Peyer's patch (tissue), 4 donors: ENCODE results near the gene GNG4. TPM values are rescaled to one million over a fixed set of nuclear protein-coding genes. Genes with fewer than 3 reads are reported as not detected.
"Not testable (repeated sequence)": the region's sequence is repeated elsewhere in the genome, so short reads cannot be mapped to it uniquely, and the experiment has no call there.

Source experiments
- DNase-seq, 3 donors: peaks; one replicate each; pipeline ENCODE4 v3.0.0-alpha.2; 2017 to 2019
- H3K27ac ChIP-seq, 4 donors: fragments of 200-600 bp; sonication (generic); one replicate each; pipeline ENCODE4 v1.5.1; 2016 to 2019
- H3K27me3 ChIP-seq, 2 donors: fragments of 200-600 bp; sonication (generic); one replicate each; pipeline ENCODE4 v1.5.1; 2019
- H3K36me3 ChIP-seq, 3 donors: fragments of 200-600 bp; sonication (generic); one replicate each; pipeline ENCODE4 v1.5.1; 2016 to 2019
- H3K4me1 ChIP-seq, 4 donors: fragments of 200-600 bp; sonication (generic); one replicate each; pipeline ENCODE4 v1.5.1; 2016 to 2019
- H3K4me3 ChIP-seq, 4 donors: fragments of 200-600 bp; sonication (generic); 1 replicate in 3 of 4; 2 replicates in 1 of 4; pipeline ENCODE4 v1.5.1; 2016 to 2019; ENCODE audit warnings: mild to moderate bottlenecking in 1 of 4
- H3K9me3 ChIP-seq, 4 donors: fragments of 200-600 bp; sonication (generic); one replicate each; pipeline ENCODE4 v1.5.1; 2016 to 2019; ENCODE audit warnings: mild to moderate bottlenecking in 1 of 4
- POLR2A ChIP-seq, 2 donors: fragments of 450-650 bp; IDR thresholded peaks; one replicate each; pipeline ENCODE4 v1.5.1; 2017; ENCODE audit warnings: antibody characterized with exemption in 2 of 2, mild to moderate bottlenecking in 2 of 2, moderate library complexity in 2 of 2
- total RNA-seq, 4 donors: library from RNA; depleted of rRNA; stranded (reverse); fragments of >200 nt; gene quantifications; one replicate each; pipeline ENCODE4 v1.1.0, GENCODE V29; 2016
- TF ChIP-seq, protein P1 (sequence below), 6 experiments: fragments of 450-650 bp in 4 of 6; fragments of 200-600 bp in 2 of 6; sonication (generic) in 1 of 6; IDR thresholded peaks; one replicate each; pipeline ENCODE4 v1.5.1; 2017 to 2019; ENCODE audit warnings: antibody characterized with exemption in 6 of 6, mild to moderate bottlenecking in 3 of 6, moderate library complexity in 1 of 6

GNG4 gene
- total RNA-seq, 4 donors from 2014 or later: 1.6 to 9.1 (median 2.9) TPM

GRCh38 chr1:235597867-235598553, 51.6 kb downstream of the GNG4 start:
- Histone ChIP-seq H3K27me3 (no peaks in the 10 kb centered on the region), H3K36me3 (no peaks in the 10 kb centered on the region), H3K4me3 (no peak overlapping the region), H3K9me3 (no peaks in the 10 kb centered on the region), H3K4me1 (no peaks in the 10 kb centered on the region), H3K27ac (no peak overlapping the region)
- TF ChIP-seq, protein P1, sequence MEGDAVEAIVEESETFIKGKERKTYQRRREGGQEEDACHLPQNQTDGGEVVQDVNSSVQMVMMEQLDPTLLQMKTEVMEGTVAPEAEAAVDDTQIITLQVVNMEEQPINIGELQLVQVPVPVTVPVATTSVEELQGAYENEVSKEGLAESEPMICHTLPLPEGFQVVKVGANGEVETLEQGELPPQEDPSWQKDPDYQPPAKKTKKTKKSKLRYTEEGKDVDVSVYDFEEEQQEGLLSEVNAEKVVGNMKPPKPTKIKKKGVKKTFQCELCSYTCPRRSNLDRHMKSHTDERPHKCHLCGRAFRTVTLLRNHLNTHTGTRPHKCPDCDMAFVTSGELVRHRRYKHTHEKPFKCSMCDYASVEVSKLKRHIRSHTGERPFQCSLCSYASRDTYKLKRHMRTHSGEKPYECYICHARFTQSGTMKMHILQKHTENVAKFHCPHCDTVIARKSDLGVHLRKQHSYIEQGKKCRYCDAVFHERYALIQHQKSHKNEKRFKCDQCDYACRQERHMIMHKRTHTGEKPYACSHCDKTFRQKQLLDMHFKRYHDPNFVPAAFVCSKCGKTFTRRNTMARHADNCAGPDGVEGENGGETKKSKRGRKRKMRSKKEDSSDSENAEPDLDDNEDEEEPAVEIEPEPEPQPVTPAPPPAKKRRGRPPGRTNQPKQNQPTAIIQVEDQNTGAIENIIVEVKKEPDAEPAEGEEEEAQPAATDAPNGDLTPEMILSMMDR (IDR thresholded peaks at IDR 0.05): peak in 3 of 6 experiments; percentile 36 to 51 (median 41)
- TF ChIP-seq POLR2A (IDR thresholded peaks at IDR 0.05): no peak
- DNase-seq: no peak

DNA sequence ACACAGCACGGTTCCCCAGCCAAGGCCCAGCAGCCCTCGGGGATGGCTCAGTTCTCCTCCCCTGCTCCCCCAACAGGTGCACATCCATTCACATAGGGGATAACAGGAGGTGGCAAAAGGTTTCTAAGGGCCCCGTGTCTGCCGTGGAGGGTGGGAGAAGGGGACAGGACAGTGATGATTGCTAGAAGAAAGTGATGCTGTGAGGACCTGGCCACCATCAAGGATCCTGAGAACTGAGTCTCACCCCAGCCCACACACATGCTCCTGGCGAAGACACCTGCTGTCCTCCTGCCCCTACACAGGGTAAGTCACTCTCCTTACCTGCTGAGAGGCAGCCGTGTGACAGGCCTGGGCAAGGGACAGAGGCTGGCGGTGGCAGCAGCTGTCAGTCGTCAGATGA, 54.5 kb downstream of the GNG4 start:
- TF ChIP-seq POLR2A (IDR thresholded peaks at IDR 0.05): no peak
- TF ChIP-seq, protein P1 (IDR thresholded peaks at IDR 0.05): no peak
- no peak overlapping the region for H3K27ac ChIP-seq
- no peaks in the 10 kb centered on the region for H3K4me1 ChIP-seq
- H3K36me3 ChIP-seq: no peaks in the 10 kb centered on the region
- H3K9me3 ChIP-seq: no peaks in the 10 kb centered on the region
- DNase-seq: no peak
- no peaks in the 10 kb centered on the region for H3K27me3 ChIP-seq
- H3K4me3 ChIP-seq: no peak overlapping the region

GRCh38 chr1:235594281-235594895, 55.2 kb downstream of the GNG4 start:
- H3K27ac ChIP-seq, H3K9me3 ChIP-seq, H3K4me3 ChIP-seq, H3K4me1 ChIP-seq, DNase-seq, H3K27me3 ChIP-seq, H3K36me3 ChIP-seq: not testable (repeated sequence)

DNA sequence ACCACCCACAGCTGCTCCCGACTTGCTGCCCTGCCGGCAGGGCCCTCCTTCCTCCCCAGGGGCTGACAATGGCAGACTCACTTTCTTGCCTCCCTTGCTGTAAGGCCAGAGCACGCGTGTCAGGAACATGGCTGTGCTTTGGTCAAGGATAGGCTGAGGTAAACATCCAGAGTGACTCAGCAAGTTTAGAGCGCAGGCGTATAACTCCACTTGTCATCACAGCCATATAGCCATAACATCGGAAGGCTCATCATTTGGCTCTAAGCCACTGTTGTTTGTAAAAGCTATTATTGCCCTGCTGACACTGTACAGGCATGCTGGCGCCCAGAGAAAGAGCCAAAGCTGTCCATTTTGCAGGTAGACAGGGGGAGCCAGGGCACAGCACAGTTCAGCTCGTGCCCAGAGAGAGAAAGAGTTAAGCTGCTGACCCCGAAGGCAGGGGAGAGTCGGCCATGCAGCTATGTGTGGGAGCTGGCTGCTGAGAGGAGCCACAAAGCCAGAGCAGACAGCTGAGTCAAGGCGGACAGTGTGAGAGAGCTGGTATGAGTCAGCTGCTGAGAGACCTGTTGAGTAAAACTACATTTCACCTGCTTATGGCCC, 60.6 kb downstream of the GNG4 start:
- DNase-seq: no peak
- H3K4me1 ChIP-seq: no peaks in the 10 kb centered on the region

DNA sequence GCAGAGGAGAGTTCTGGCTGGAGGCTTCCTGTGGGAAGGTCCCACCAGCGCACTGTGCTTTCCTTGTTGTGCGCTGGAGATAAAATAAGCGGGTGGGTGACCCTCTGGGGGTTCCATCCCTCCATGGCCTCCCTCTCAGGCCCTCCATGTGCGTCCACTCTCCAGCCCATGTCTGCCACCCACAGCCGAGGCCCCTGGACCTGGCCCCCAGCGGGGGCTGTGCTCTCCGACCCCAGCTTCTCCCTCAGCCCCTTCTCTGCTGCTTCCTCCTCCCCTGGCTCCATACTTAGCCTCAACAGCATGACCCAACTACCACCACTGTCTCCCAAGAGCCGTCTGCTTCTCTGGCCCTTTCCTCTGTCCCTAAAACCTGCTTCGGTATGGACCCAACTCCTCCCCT, 61.4 kb downstream of the GNG4 start:
- H3K36me3 ChIP-seq: no peaks in the 10 kb centered on the region
- H3K27me3 ChIP-seq: no peaks in the 10 kb centered on the region
- no peaks in the 10 kb centered on the region for H3K4me1 ChIP-seq
- peaks cover 0 to 11% (median 0%) of the 10 kb centered on the region in 4 donors for H3K9me3 ChIP-seq
- TF ChIP-seq POLR2A (IDR thresholded peaks at IDR 0.05): no peak
- TF ChIP-seq, protein P1 (IDR thresholded peaks at IDR 0.05): no peak
- H3K27ac ChIP-seq: no peak overlapping the region
- DNase-seq: no peak
- no peak overlapping the region for H3K4me3 ChIP-seq

More for the DNA sequence above, 60.6 kb downstream of the GNG4 start:
- H3K27me3 ChIP-seq: no peaks in the 10 kb centered on the region
- peaks cover 0 to 11% (median 0%) of the 10 kb centered on the region in 4 donors for H3K9me3 ChIP-seq
- no peak overlapping the region for H3K4me3 ChIP-seq
- no peak for TF ChIP-seq POLR2A (IDR thresholded peaks at IDR 0.05)
- TF ChIP-seq, protein P1 (IDR thresholded peaks at IDR 0.05): no peak
- no peak overlapping the region for H3K27ac ChIP-seq
- no peaks in the 10 kb centered on the region for H3K36me3 ChIP-seq

DNA sequence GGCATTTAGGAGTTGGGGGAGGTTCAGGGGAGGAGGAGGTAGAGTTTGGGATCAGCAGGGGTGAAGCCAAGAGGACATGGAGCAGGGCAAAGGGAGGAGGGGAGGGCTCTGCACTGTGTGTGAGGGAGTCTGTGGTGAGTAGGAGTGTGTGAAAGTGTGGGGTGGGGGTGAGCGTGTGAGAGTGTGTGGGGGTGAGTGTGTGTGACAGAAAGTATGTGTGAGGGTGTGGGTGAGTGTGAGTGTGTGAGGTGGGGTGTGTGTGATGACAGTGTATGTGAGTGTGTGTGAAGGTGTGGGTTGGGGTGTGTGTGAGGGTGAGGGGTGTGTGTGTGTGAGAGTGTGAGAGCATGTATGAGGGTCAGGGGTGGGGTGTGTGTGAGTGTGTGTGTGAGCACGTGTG, 62.6 kb downstream of the GNG4 start:
- Histone ChIP-seq H3K27ac (no peak overlapping the region), H3K27me3 (no peaks in the 10 kb centered on the region), H3K9me3 (peaks cover 0 to 11% (median 0%) of the 10 kb centered on the region in 4 donors), H3K36me3 (no peaks in the 10 kb centered on the region), H3K4me1 (no peaks in the 10 kb centered on the region), H3K4me3 (no peak overlapping the region)
- DNase-seq: no peak
- TF ChIP-seq, protein P1 (IDR thresholded peaks at IDR 0.05): no peak
- TF ChIP-seq POLR2A (IDR thresholded peaks at IDR 0.05): no peak
